ENCODE results near the gene PDZRN4.

Gene PDZRN4

GRCh38 chr12:41325336-41325735, 137.2 kb downstream of the PDZRN4 start:
- Histone ChIP-seq H3K27ac (replicated peaks) (no peak overlapping the region), H3K27me3 (ENCODE audit: insufficient read depth, poor library complexity, severe bottlenecking) (no peaks in the 10 kb centered on the region), H3K4me3 (replicated peaks; ENCODE audit: insufficient read depth, low read length) (no peak overlapping the region)
- TF ChIP-seq REST (IDR thresholded peaks at IDR 0.05; ENCODE audit: insufficient replicate concordance, low read depth) (no peak), POLR2AphosphoS5 (IDR thresholded peaks at IDR 0.05; ENCODE audit: low read depth) (no peak), CTCF (IDR thresholded peaks at IDR 0.05; ENCODE audit: insufficient read depth, low read length) (no peak), SPI1 (IDR thresholded peaks at IDR 0.05; ENCODE audit: borderline replicate concordance, low read depth) (no peak), GABPA (IDR thresholded peaks at IDR 0.05; ENCODE audit: low read depth) (no peak)
- no peak for DNase-seq (ENCODE audit: low read depth in 1 of 2, low spot score in 1 of 2)

- DNase-seq (ENCODE audit: low read depth in 1 of 2, low spot score in 1 of 2): no peak
- Histone ChIP-seq H3K27me3 (ENCODE audit: insufficient read depth, poor library complexity, severe bottlenecking) (no peaks in the 10 kb centered on the region), H3K4me3 (replicated peaks; ENCODE audit: insufficient read depth, low read length) (no peak overlapping the region), H3K27ac (replicated peaks) (no peak overlapping the region)
- no peak for TF ChIP-seq SPI1 (IDR thresholded peaks at IDR 0.05; ENCODE audit: borderline replicate concordance, low read depth)
These were observed 139.2 kb downstream of the PDZRN4 start for GRCh38 chr12:41327096-41327895.

GRCh38 chr12:41333974-41334373, 145.9 kb downstream of the PDZRN4 start:
- no peaks in the 10 kb centered on the region for H3K27me3 ChIP-seq (ENCODE audit: insufficient read depth, poor library complexity, severe bottlenecking)
- no peak overlapping the region for H3K4me3 ChIP-seq (replicated peaks; ENCODE audit: insufficient read depth, low read length)
- DNase-seq (ENCODE audit: low read depth in 1 of 2, low spot score in 1 of 2): no peak
- no peak for TF ChIP-seq GABPA (IDR thresholded peaks at IDR 0.05; ENCODE audit: low read depth)
- no peak for TF ChIP-seq POLR2AphosphoS5 (IDR thresholded peaks at IDR 0.05; ENCODE audit: low read depth)
- no peak for TF ChIP-seq REST (IDR thresholded peaks at IDR 0.05; ENCODE audit: insufficient replicate concordance, low read depth)
- TF ChIP-seq CTCF (IDR thresholded peaks at IDR 0.05; ENCODE audit: insufficient read depth, low read length): no peak
- no peak for TF ChIP-seq SPI1 (IDR thresholded peaks at IDR 0.05; ENCODE audit: borderline replicate concordance, low read depth)
- no peak overlapping the region for H3K27ac ChIP-seq (replicated peaks)

GRCh38 chr12:41334390-41334789, 146.3 kb downstream of the PDZRN4 start:
- TF ChIP-seq SPI1 (IDR thresholded peaks at IDR 0.05; ENCODE audit: borderline replicate concordance, low read depth) (no peak), CTCF (IDR thresholded peaks at IDR 0.05; ENCODE audit: insufficient read depth, low read length) (no peak), REST (IDR thresholded peaks at IDR 0.05; ENCODE audit: insufficient replicate concordance, low read depth) (no peak), POLR2AphosphoS5 (IDR thresholded peaks at IDR 0.05; ENCODE audit: low read depth) (no peak), GABPA (IDR thresholded peaks at IDR 0.05; ENCODE audit: low read depth) (no peak)
- Histone ChIP-seq H3K4me3 (replicated peaks; ENCODE audit: insufficient read depth, low read length) (no peak overlapping the region), H3K27ac (replicated peaks) (no peak overlapping the region), H3K27me3 (ENCODE audit: insufficient read depth, poor library complexity, severe bottlenecking) (no peaks in the 10 kb centered on the region)
- no peak for DNase-seq (ENCODE audit: low read depth in 1 of 2, low spot score in 1 of 2)
